Fibroblast of the aortic adventitia (primary cell): ENCODE data around the gene GRIA4. TPM values are rescaled to one million over a fixed set of nuclear protein-coding genes. Genes with fewer than 3 reads are reported as not detected.

Experiments
- DNase-seq: peaks from one replicate; pipeline ENCODE4 v3.0.0-alpha.2; 2010; ENCODE audit warnings: low read depth
- H3K4me3 ChIP-seq: 2 replicates; pipeline ENCODE4 v1.5.1; 2011; ENCODE audit warnings: low read depth, mild to moderate bottlenecking, control low read depth, low read length, moderate library complexity
- total RNA-seq: library from RNA; depleted of rRNA; stranded (reverse); fragments of >200 nt; gene quantifications from 2 replicates; pipeline ENCODE4 v1.2.3, GENCODE V29; 2012; ENCODE audit warnings: low replicate concordance
- TF ChIP-seq, protein P1 (sequence below): IDR thresholded peaks from 2 replicates; pipeline ENCODE4 v1.5.1; 2011; ENCODE audit warnings: mild to moderate bottlenecking, low read length, control low read depth, inconsistent platforms; ENCODE audit not compliant: insufficient read depth

Gene GRIA4
- total RNA-seq, 1 donor: under 0.01 TPM

DNA sequence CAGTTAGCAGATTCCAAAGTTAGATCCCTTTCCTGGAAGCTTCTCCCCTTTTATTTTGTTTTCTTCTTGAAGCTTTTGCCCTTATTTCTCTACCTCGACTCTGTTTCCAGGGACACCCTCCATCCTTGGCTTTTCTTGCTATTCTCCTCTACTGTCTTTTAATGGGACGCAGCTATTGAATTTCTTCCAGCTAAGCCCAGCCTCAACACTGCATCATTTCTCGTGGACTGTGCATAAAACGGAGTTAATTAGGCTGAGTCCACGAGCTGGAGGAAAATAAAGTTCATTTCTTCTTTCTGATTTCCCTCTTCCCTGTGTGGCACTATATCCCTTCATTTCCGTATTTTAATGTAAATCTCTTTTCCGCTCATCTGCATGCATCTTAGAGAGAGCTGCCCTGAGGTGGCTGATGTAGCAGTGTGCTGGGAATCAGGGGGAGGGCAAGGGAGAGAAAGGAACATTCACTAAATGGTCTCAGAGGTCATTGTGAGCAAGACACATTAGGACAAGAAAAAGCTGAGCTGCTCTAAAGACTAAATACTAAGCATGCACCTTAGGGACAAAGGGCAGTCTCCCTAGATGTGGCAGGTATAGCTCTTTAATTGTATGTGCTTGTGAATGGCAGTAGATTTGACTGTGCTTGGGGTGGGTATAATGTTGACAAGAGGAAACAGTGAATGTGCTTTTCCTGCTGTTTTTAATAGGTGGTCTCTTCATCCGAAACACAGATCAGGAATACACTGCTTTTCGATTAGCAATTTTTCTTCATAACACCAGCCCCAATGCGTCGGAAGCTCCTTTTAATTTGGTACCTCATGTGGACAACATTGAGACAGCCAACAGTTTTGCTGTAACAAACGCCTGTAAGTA is 1.9 kb downstream of the GRIA4 start:
- TF ChIP-seq, protein P1, sequence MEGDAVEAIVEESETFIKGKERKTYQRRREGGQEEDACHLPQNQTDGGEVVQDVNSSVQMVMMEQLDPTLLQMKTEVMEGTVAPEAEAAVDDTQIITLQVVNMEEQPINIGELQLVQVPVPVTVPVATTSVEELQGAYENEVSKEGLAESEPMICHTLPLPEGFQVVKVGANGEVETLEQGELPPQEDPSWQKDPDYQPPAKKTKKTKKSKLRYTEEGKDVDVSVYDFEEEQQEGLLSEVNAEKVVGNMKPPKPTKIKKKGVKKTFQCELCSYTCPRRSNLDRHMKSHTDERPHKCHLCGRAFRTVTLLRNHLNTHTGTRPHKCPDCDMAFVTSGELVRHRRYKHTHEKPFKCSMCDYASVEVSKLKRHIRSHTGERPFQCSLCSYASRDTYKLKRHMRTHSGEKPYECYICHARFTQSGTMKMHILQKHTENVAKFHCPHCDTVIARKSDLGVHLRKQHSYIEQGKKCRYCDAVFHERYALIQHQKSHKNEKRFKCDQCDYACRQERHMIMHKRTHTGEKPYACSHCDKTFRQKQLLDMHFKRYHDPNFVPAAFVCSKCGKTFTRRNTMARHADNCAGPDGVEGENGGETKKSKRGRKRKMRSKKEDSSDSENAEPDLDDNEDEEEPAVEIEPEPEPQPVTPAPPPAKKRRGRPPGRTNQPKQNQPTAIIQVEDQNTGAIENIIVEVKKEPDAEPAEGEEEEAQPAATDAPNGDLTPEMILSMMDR: no peak
- H3K4me3 ChIP-seq: no peak overlapping the region
- DNase-seq: no peak

DNA sequence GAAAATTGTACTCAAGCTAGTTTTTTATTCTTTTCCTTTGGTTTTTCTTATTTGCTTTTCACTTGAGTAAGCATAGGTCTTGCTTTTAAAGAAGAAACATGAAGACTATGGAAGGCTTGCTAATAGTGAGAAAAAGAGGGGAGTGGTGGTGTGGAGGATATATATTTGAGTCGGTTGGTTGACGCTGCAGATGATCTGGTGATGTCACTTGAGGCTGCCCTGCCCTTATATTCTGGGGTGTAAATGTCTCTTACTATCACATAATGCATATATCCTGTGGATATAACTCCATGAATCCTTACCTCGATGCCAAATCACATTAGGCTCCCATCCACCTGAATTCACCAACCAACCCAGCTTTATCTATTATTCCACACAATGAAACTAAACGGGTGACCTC is 2.9 kb downstream of the GRIA4 start:
- no peak for DNase-seq
- TF ChIP-seq, protein P1: no peak
- H3K4me3 ChIP-seq: no peak overlapping the region

DNA sequence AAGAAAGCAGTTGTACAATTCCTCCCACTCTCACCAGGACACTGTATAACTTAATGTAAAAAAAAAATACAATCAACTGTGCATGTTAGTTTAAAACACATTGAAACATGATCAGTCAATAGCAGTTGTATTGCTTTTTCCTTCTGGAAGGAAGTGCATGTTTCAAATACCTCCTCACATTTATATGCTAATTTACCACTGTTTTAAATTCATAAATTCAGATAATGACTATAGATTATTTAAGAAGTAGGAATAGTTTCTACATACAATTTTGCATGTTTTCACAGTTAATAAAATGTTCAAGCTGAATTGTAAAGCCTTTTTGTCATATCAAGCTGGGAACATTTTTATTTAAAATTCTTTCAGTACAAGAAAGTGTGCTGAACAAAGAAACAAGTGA is 3.3 kb downstream of the GRIA4 start:
- H3K4me3 ChIP-seq: no peak overlapping the region
- no peak for DNase-seq
- TF ChIP-seq, protein P1: no peak

DNA sequence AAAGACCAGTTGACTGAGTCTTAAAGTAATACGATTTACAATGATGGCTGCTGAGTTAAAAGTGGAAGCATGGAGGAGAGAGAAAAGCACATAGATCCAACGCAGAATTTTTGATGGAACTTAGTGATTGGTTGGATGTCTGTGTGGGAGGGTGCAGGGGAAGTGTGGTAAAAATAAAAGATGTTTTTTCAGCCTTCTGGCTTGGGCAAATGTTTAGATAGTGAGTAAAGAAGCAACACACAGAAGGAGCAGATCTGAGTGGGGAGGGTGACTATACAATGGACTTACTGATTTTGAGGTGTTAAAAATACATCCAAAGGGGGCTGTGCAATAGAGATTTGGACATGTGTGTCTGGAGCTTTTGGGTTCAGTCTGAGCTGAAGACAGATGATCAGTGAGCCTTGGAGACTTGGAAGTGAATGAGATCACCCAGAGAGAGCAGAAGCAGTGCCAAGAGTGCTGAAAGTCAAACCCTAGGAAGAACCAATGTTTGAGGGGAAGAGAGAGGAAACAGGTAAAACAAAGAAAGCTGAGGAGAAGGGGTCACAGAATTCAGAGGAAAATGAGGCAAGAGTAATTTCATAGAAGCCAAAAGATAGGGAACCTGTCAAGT is 8.6 kb downstream of the GRIA4 start:
- DNase-seq: no peak
- no peak overlapping the region for H3K4me3 ChIP-seq
- TF ChIP-seq, protein P1: no peak

DNA sequence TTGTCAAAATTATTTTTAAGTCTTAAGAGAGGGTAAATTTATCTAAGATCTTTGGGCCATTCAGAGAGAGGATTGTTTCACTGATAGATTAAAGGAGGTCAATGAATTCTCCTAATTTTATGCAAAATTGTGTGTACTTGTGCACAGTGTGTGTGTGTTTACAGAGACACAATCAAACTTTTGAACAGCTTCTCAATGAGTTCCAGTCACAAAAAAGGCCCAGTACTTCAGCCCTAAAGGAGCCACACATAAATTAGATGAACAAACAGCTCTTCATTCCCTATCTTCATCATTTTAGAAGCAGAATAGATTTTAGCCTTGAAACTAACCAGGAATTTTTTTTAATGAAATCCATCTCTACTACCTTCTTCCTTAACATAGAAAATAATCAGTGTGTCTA is 9.7 kb downstream of the GRIA4 start:
- H3K4me3 ChIP-seq: no peak overlapping the region
- TF ChIP-seq, protein P1: no peak

DNA sequence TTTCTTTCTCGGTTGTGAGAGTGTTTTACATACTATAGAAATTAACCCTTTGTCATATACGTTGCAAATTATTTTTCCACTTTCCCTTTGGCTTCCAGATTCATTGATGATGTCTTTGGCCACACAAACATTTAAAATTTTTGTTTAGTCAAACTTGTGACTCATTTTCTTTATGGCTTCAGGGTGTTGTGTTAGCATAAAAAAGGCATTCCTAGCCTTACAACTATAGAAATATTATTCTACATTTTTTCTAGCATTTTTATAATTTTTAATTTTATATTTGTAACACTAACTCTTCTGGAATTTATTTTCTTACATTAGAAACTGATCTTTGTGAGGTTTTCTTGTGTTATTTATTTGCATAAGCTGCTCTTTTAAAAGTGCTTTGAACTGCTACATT is 12.1 kb downstream of the GRIA4 start:
- DNase-seq: no peak
- no peak overlapping the region for H3K4me3 ChIP-seq
- TF ChIP-seq, protein P1: no peak

More for the DNA sequence above, 9.7 kb downstream of the GRIA4 start:
- no peak for DNase-seq

DNA sequence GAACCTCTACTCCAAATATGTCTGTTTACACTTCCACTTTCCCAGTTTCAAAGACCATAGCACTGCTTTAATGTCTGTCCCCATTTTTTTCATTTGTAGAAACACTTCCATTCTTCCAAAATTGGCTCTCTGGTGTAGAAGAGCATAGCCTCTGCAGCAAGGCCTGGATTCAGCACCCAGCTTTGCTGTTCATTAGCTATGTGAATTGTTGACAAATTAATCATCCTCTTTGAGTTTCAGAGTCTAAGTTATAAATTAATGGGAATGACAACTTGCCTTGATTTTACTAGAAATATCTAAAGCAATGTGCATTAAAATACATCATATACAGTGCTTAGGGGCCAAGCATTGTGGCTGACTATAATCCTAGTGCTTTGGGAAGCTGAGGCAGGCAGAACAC is 22.4 kb downstream of the GRIA4 start:
- no peak for DNase-seq
- no peak overlapping the region for H3K4me3 ChIP-seq
- TF ChIP-seq, protein P1: no peak
